Measurements from ENCODE around the gene KBTBD4.
"Not testable (repeated sequence)": the region's sequence is repeated elsewhere in the genome, so short reads cannot be mapped to it uniquely, and the experiment has no call there.

The KBTBD4 gene

GRCh38 chr11:47589977-47590861 is 11.4 kb upstream of the KBTBD4 start:
- DNase-seq: no peak

GRCh38 chr11:47589584-47589976 is 10.8 kb upstream of the KBTBD4 start:
- no peak for DNase-seq

DNA sequence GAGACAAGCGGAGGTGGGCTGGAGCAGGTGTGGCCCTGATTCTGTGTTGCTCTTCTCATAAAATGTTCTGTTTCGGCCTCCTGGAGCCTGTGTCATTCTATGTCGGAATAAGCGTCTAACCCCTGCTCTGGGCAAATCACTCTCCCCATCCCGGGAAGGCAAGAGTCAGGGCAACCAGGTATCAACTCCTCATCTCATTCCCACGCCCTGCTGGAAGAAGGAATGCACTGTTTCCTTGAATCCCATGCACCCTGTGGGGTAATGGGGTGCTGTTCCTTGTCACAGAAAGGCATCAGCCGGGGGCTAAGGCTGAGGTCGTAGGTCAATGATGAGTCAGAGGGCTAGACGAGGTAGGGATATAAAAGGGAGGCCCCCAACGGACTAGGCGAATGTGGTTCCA is 10.3 kb upstream of the KBTBD4 start:
- DNase-seq: no peak

- DNase-seq: no peak
Measured at GRCh38 chr11:47587723-47588326, 9.1 kb upstream of the KBTBD4 start.

GRCh38 chr11:47587039-47587716 is 8.4 kb upstream of the KBTBD4 start:
- no peak for DNase-seq

GRCh38 chr11:47586098-47586855 is 7.5 kb upstream of the KBTBD4 start, which contains the start of gene FAM180B:
TSS of gene FAM180B (plus strand) at chr11:47586678. CDS start at chr11:47586769, 91 bp downstream.
- no peak for DNase-seq

GRCh38 chr11:47583844-47584243 is 5.1 kb upstream of the KBTBD4 start:
- DNase-seq: no peak

DNA sequence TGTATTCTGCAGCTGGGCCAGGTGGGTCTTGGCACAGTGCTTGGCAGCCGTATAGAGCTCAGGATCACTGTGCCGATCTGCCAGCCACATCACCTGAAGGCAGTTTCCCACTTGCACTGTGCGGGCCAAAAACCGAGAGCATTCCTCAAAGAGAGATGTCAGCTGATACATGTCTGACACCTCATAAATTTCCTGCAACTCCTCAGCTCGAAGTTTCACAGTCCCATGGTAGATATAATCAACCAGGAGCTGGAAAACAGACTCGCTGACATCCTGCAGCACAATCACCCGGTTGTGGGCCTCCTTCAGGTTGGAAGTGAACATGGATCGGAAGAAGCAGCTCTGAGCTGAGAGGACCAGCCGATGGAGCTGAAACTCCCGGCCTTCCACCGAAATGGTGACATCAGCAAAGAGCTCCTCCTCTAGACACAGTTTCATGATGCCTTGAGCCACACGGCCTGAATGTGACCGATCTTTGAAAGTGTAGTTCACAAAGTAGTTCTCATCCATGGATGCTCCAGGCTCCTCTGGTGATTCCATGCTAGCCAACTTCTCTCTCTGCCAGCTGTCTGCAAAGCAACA is 1.2 kb downstream of the KBTBD4 start:
- DNase-seq: no peak

- DNase-seq: no peak
Measured at GRCh38 chr11:47573321-47573720, 5.4 kb downstream of the KBTBD4 start.

DNA sequence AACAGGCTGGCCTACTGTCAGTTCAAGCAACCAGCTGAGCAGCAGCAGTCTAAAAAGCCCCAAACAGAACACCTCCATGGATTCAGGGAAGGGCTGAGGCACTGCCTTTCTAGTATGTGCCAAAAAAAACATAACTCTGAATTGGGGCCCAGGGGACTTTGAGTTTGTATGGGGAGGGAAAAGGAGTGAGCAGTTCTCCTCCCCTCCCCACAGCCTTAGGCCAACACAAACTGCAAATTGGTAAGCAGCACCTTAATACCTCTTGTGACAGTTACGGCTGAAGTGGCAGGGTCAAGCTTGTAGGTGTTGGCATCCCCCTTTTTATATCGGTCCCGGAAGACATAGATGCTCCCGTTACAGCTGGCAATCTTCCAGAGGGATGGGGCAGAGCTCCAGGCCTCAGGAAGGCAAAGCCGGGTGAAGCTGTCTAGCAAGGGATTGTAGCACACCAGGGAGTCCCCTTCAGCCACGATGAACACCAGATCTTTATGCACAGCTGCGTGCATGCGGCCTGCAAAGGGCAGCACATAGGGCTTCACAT is 6.0 kb downstream of the KBTBD4 start:
- no peak for DNase-seq

- DNase-seq: no peak
Measured at GRCh38 chr11:47571895-47572294, 6.9 kb downstream of the KBTBD4 start.

- DNase-seq: no peak
Measured at GRCh38 chr11:47571357-47571729, 7.4 kb downstream of the KBTBD4 start.

- DNase-seq: no peak
Measured at GRCh38 chr11:47570651-47571356, 8.0 kb downstream of the KBTBD4 start.

- DNase-seq: no peak
Measured at GRCh38 chr11:47569646-47570045, 9.1 kb downstream of the KBTBD4 start.

DNA sequence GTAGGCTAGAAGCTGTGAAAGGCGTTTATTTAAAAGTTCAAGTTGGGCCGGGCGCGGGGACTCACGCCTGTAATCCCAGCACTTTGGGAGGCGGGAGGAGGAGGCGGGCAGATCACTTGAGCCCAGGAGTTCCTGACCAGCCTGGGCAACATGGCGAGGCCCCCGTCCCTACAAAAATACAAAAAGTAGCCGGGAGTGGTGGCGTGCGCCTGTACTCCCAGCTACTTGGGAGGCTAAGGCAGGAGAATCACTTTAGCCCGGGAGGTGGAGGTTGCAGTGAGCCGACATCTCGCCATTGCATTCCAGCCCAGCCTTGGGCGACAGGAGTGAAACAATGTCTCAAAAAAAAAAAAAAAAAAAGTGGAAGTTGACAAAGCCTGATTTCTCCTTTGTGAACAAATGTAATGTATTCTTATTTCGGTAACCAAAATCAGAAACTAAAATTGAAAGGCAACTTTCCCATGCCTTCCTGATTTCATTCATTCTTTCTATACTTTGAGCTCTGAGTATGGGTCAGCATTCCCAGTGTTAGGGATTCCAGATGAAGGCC is 12.5 kb downstream of the KBTBD4 start:
- DNase-seq: peak; percentile 9

DNA sequence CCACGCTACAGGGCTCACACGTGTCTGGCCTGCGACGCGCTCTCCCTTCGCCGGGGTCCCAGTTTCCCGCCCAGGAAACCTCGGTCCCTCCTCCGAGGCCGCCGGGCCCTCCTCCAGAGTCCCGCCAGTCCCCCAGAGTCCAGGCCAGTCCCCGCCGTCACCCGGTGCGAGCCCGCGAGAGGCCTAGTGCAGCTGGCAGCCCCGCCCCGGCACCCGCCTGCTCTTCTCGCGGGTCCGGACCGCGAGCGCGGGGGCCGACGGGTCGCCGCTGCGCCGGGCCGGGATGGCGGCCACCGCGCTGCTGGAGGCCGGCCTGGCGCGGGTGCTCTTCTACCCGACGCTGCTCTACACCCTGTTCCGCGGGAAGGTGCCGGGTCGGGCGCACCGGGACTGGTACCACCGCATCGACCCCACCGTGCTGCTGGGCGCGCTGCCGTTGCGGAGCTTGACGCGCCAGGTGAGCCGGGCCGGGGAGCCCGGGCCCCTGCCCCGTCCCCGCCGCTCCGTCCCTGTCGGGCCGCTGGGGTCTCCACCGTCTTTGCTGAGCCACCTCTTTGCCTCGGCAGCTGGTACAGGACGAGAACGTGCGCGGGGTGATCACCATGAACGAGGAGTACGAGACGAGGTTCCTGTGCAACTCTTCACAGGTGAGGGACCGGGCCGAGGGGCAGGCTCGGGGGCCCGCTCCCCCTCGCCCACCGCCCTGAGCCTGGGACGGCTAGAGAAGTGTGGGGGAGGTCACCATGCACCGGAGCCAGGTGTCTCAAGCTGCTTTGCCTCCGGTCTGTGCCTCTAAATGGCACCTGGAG is 13.2 kb downstream of the KBTBD4 start, which contains the start of gene PTPMT1:
PTPMT1 (plus strand) TSS at position 260 of the 809 bp plus-strand sequence; CDS start at position 284, 24 bp downstream.
- DNase-seq: peak; percentile 73

DNA sequence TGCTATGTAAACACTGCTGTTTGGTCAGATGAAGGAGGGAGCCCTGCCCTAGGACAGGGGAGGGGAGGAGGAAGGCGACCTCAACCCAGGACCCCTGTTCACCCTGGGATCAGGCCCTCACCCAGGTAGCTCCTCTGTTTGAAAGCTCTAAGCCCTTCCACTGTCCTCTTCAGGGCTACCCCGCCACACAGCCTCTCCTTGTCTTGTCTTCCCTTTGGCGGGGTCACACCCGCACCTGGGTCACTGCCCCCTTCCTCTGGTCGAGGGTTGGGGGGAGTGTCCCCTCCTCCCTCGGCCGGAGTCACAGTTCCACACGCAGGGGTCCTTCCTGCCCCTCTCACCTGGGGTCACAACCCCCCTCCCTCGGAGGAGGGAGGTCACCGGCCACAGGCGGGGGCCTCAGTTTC is 13.8 kb downstream of the KBTBD4 start:
- DNase-seq: no peak

DNA sequence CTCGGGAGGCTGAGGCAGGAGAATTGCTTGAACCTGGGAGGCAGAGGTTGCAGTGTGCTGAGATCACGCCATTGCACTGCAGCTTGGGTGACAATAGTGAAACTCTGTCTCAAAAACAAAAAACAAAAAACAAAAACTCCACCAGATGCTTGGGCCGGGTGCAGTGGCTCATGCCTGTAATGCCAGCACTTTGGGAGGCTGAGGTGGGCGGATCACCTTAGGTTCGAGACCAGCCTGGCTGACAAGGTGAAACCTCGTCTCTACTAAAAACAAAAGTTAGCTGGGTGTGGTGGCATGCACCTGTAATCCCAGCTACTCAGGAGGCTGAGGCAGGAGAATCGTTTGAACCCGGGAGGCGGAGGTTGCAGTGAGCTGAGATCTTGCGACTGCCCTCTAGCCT is 14.4 kb downstream of the KBTBD4 start:
- not testable (repeated sequence) for DNase-seq

DNA sequence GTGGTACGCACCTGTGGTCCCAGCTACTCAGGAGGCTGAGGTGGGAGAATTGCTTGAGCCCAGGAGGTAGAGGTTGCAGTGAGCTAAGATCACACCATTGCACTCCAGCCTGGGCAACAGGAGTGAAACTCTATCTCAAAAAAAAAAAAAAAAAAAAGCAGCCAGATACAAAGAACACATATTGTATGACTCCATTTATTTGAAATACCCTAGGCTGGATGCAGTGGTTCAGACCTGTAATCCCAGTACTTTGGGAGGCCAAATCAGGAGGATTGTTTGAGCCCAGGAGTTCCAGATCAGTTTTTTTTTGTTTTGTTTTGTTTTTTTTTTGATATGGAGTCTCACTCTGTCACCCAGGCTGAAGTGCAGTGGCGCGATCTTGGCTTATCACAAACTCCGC is 16.4 kb downstream of the KBTBD4 start:
- not testable (repeated sequence) for DNase-seq

- no peak for DNase-seq
Measured at GRCh38 chr11:47560426-47560825, 18.3 kb downstream of the KBTBD4 start.

Data from stimulated activated CD4-positive, alpha-beta T cell treated with anti-CD3 and anti-CD28 coated beads, Interleukin-1b, Interleukin-23, amount 100 ng/mL, for 48 hours (primary cell).